HG03066 (cell line): ENCODE results near the gene IFITM10.

Experiments
- ATAC-seq: cut with Tn5 transposase; IDR thresholded peaks from one replicate; pipeline ENCODE4 v1.9.1; 2021; ENCODE audit warnings: low read depth; ENCODE audit not compliant: unreplicated experiment

IFITM10 gene

DNA sequence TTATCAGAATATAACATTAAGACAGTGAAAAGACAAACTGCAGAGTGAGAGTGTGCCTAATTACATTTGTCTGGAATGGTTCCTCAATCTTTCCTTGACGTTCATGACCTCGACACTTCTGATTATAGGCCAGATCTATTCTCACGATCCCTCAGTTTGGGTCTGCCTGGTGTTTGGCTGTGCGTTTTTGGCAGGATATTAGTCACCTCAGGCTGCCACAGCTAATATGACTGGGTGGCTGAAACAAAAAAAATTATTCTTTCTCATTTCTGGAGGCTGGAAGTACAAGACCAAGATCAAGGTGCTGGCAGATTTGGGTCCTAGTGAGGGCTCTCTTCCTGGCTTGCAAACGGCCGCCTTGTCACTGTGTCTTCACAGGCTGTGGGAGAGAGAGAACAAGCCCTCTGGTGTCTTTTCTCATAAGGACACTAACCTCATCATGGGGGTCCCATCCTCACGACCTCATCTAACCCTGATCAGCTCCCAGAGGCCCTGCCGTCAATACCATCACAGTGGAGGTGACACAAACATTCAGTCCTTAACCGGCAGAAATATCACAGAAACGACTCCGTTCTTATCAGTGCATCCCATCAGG, 23.2 kb downstream of the IFITM10 start:
- ATAC-seq, result no peak

DNA sequence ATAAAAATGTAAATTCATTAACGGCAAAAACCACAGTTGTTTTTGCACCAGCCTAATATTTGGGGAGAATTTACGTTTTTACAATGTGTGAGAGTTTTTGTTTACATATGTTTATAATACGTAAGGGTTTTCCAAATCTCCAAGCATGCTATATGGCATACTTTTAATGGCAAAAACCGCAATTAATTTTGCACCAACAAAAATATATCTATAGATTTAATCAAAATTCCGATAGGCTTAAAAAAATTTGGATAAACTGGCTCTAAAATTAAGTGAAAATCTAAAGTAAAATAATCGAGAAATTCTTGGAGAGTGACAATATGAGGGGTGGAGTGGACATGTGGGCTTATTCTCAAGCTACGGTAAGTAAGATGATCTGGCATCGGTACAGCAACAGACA, 30.6 kb downstream of the IFITM10 start:
- no peak for ATAC-seq

DNA sequence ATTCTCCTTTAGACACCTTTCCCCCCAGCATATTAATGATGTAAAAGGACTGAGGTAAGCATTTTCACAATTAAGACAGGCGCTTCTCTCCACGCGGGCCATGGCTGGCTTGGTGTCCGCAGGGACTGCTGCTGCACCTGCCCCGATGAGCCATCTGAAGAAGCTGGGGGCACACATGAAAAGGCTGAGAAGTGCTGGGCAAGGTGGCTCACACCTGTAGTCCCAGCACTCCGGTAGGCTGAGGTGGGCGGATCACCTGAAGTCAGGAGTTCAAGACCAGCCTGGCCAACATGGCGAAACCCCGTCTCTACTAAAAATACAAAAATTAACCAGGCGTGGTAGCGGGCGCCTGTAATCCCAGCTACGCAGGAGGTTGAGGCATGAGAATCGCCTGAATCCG, 32.1 kb downstream of the IFITM10 start:
- ATAC-seq, result no peak

DNA sequence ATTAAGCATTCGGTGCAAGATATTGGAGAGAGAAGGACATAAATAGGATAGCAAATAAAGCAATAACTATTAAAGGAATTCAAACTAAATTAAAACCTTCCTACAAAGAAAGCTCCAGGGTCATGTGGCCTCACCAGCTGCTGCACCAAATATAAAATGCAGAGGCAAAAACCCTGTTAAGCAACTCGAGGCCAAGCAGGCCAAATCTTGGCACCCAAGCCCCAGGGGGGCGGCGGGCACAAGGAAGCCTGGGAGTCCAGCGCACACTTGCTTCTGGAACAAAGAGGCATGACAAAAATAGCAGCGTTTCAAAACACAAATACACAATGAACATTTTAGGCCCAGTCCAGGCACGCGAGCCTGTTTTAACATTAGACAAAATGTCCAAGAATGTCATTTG, 32.6 kb downstream of the IFITM10 start:
- no peak for ATAC-seq

DNA sequence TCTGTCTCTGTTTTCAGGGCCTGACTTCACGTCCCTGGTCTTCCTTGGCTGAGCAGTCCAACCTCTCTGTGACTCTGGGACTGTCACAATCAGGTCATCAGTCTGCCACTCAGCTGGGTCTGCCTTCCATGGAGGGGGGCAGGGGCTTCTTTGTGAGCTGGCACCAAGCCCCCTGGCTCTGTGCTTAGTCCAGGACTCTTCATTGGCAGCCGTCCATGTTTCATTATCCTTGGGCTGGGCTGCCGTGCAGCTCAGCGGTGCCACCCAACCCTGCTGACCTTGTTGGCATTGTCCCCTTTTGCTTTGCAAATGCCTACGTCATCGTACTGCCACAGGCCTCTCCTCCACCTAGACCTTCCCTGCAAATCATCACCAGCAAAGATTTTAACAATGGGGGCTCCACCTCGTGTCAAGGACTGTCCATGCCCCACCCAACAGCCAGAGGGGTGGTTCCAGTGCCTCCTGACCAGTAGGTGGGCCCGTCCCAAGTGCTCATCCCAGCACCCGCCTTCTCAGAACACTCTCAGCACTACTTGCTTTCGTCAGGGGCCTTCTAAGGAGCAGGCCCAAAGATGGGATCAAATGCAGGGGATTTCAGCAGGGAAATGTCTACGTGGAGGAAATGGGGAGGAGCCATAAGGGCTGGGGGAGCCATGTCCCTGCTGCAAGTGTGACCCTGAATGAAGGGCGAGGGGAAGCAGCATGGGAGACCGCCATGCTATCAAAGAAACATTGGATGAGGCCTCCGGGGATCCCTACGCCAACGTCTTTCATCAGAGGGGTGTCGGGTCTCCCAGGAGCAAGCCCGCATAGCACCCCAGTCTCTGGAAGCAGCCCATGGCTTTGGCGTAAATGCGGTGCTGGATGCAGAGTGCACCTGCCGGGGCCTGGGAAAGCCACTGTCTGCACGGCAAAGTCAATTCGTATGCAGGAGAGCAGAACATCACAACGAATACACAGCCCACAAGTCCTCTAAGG, 35.2 kb downstream of the IFITM10 start:
- no peak for ATAC-seq

DNA sequence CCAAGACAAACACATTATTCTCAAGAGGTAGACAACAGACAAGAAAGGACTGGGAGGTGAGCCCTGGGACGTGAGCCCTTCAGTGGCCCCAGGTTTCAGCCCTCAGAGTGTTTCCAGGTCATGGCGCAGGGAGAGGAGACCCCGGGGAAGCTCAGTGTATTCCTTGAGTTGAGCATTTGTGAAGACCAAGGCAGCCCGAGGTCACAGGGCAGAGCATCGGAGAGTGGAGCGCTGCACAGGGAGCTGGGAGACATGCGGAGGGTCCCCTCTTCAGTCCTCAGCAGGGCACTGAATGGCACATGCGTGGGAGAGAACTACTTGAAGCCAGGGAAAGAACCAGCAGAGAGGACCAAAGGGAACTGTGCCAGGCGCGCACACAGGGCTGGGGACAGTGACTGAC, 41.7 kb downstream of the IFITM10 start:
- ATAC-seq, result no peak

DNA sequence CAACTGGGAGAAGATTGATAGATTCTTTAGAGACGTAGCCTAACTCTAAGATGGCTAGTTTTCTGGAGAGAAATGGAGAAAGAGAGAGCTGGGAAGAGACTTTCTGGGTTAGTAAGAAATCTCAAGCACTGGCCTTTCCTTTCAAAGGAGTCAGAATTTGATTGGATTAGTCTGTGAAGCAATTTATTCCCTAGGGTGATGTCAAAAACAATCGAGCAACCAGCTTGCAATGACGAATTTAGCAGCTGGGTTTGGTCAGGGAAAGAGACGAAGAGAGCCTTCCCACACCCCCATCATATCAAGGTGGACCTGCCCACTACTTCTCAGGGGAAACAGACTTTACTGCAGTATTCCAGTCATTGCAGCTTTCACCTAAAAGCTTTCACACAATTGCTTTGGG, 42.6 kb downstream of the IFITM10 start:
- ATAC-seq, result no peak

DNA sequence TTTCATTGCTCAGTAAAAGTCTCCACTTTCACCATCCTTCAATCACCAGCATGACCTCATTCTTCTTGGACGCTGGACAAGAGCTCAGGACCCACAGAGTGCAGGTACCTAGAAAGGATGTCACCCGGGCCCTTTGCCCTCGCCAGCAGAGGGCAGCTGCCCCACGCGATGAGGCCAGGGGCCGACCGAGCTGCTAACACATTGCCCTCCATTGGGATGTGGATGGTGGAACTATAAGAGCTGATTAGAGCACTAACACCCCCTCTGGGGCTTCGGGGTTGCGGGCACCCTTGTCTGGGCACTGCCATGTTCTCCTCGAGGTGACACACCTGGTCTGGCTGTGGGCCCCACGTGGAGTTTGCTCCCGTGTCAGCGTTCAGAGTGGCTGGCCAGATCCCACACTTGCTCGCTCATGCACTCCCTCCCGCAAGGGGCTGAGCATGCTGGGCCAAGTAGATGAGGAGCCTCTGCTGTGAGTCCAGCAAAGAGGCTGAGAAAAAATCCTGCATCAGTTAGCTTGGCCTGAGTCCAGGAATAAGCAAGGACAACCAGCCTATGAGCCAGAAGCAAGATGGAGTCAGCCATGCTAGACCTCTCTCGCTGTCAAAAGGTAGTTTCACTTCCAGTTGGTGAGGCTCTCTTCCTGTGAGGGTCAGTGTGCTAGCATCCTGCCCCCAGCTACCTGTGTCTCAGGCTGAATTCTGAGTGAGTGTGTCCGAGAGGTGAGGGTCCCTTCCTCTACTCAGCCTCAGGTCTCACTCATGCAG, 43.6 kb downstream of the IFITM10 start:
- ATAC-seq, result no peak

DNA sequence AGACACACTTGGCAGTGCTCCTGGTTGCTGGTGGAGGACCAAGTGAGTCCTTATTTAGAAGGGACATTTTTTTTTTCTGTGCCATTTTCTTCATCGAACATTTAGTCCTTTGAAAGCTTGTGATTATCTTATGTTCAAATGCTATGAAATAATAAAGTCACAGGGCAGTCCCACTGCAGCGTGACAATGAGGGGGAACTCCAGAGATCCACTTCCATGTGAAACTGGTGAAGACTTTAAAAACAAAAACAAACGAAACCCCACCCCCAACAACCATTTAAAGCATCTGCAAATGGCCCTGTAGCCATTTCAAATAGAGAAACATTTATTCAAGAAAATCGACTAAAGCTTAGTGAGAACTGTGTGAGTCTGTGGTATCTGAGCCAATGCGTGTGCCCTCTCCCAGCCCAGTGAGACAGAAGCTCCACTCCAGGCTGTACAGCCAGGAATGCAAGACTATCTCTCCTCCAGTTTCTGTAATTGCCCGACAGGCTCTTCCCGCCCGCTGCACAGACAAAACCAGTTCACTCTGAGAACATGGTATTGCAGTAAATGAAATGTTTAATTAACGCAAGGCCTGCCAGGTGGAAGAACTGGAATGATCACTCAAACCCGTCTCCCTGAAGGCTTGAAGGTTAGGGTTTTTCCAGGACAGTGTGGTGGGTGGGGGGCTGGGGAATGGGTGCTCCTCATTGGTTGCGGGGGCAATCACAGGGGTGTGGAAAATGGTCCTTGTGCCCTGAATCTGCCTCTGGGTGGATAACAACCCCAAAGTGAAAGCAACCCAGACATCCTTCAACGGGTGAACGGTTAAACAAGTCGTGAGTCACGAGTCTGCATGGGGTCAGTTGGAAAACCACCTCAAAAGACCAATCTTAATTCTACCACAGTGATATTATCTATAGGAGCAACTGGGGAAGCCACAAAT, 45.0 kb downstream of the IFITM10 start:
- ATAC-seq, result no peak

DNA sequence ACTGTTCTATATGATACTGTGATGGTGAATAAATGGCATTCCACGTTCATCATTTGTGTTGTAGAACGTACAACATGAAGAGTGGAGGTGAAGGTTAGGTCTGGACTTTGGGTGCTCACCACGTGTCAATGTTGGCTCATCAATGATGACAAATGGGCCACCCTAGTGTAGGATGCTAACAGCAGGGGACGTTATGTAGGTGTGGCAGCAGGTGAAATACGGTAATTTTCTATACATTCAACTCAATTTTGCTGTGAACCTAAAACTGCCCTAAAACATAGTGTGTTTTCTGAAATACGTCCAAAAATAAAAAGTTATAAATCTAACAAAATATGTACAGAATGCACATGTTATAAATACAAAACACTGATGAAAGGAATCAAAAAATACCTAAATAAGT, 47.2 kb downstream of the IFITM10 start:
- no peak for ATAC-seq

DNA sequence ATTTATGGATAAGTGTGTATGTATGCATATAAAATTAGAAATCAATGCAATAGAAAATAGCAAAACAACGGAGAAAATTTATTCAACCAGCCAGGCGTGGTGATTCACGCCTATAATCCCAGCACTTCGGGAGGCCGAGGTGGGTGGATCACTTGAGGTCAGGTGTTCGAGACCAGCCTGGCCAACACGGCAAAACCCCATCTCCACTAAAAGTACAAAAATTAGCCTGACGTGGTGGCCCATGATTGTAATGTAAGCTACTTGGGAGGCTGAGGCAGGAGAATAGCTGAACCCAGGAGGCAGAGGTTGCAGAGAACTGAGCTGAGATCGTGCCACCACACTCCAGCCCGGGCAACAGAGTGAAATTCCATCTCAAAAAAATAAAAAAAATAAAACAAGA, 47.9 kb downstream of the IFITM10 start:
- ATAC-seq, result no peak

DNA sequence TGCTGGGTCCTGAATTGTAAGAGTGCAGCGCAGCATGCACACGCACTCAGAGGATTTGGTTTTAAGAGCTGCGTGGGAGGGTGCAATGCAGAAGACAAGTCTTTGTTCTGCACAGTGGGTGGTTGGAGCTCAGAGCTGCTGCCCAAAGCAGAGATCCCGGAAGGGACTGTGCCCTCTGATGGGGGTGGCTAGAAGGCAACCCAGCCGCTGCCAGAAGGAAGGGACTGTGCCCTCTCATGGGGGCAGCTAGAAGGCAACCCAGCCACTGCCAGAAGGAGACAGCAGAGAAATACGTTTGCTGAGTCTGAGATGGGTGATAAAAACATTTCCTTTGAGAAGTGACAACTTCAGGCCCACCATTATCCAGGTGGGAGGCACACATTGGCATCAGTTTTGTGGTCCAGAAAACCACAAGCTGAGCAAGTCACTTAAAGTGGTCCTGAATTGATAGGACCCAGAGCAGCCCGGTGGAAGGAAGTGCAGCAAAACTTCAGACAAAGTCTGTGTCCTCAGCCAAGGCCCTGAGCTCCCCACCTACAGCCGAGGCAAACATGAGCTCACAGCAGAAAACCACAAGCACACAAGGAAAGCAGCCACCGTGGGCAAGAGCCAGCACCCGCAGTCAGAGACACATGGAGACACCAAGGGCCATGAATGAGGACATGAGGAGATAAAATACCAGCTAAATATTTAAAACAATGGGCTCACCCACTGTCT, 49.1 kb downstream of the IFITM10 start:
- ATAC-seq, result no peak

DNA sequence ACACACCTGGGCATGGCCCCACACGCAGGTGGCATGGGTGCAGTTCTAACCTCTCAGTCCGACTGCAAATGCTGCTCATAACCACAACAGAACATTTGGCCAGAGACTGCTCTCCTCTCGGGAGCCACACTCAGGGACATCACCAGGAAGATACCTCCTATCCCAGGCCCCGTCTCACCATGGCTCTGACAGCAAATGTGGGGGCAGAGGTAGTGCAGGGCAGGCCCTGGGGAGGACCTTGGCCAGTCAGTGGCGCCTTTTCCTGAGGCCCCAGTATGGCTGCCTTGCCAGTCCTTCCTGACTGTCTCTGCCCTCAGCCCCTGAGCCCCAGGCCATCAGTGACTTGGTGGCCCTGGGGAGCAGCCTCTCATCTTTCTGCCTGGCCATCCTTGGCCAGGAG, 50.6 kb downstream of the IFITM10 start:
- no peak for ATAC-seq

DNA sequence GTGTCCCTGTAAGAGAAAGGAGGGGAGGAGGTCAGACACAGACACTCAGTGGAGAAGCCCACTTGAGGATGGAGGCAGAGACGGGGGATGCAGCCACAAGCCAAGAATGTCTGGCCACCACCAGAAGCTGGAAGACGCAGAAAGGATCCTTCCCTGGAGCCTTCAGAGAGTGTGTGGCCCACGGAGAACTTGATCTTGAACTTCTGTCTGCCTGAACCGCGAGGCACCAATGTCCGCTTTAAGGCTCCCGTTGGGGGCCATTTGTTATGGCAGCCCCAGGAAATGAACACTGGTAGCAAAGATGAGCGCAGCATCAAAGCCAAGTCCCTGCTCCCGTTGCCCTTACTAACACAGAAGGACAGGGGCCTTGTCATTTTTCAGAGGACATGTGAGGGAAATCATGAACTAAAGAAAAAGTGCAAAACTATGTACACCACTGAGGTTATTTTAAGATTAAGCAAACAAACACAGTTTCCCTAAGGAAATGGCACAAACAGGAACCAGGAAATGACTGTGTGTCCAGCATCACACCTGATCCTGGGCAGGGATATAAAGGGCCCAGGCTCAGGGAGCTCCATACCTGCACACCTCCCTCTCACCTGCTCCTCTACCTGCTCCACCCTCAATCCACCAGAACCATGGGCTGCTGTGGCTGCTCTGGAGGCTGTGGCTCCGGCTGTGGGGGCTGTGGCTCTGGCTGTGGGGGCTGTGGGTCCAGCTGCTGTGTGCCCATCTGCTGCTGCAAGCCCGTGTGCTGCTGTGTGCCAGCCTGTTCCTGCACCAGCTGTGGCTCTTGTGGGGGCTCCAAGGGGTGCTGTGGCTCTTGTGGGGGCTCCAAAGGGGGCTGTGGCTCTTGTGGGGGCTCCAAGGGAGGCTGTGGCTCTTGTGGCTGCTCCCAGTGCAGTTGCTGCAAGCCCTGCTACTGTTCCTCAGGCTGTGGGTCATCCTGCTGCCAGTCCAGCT, 53.5 kb downstream of the IFITM10 start, which contains the start of gene KRTAP5-6:
Gene KRTAP5-6, plus strand, starts transcription at position 588 of the 963 bp plus-strand sequence. Its CDS starts 51 bp downstream, at position 639.
- no peak for ATAC-seq

DNA sequence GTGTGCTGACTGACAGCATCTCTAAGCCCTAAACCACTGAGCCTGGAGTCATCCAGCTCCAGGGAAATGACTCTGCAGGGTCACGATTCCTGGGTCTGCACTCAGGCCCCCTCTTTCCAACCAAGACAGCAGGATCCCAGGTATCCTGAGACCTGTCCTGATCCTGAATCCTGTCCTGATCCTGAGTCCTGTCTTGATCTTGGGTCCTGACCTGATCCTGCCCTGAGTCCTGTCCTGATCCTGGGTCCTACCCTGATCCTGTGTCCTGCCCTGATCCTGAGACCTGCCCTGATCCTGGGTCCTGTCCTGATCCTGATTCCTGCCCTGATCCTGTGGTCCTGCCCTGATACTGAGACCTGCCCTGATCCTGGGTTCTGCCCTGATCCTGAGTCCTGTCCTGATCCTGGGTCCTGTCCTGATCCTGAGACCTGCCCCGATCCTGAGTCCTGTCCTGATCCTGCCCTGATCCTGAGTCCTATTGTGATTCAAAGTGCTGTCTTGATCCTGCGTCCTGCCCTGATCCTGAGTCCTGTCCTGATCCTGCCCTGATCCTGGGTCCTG, 54.8 kb downstream of the IFITM10 start:
- no peak for ATAC-seq

DNA sequence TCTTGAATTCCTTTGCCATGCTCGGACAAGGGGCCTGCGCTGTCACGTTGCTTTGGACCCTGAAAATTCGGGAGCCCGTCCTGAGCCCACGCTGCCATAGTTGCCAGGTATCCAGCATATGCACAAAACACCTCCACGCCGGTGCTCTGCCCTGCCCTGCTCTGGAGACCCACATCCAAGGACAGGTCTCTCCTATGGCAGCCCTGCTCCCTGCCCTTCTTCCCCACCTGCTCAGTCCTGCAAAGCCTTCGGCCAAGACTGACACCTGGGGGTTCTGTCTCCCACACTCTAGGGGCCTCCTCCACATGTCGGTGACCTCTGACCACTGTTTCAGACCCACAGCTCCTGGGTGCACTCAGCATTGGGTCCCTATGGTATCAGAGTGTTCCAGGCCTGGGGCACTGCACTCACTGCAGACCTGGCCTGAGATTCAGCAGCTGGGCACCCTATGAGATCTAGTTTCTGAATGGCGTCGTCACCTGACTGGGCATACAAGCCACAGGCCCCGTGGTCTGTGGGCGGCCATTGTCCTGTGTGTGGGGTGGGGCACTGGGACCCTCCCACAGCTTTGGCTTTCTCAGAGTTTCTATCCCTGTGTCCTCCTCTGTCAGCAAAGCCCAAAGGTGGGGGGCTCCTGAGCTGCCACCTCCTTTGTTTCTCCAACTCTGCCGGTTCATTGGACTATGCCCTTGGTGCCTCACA, 55.4 kb downstream of the IFITM10 start:
- no peak for ATAC-seq

DNA sequence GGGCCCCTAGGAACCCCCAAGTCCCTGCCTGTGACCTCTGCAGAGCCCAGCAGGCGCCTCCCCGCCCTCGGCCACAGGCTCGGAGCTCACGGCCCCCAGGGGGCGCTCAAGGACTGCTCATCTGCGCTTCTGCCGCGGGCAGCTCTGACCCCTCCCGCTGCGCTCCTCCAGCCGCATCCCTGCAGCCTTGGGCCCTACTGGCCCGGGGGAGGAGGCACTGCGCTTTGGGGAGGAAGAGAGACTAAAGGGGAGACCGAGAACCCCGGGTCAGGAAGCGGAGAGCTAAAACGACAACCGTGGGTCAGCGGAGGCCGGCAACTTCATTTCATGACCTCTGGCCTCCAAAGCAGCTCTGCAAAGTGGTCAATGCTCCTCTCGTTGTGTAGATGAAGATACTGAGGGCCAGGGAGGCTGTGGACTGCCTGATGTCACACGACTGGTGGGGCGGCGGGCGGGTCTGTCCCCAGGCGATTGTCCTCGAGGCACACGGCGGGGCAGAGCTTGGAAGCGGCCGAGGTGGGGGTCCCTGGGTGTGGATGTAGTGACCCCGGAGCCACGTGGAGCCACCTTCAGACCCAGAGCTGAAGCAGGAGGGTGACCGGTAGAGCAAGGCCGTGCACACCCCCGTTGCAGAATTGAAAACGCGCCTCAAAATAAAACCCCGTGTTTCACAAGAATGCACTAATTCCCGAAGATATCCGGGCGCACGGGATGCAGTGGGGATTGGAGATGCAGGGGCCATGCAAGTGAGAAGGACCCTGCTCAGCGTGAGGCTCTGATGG, 56.1 kb downstream of the IFITM10 start:
- ATAC-seq, result no peak
